NCI-H2196 (cell line): Measurements from ENCODE around the gene DMWD.

Source experiments
- DNase-seq: peaks from one replicate; lab custom pipeline; 2025; ENCODE audit not compliant: unreplicated experiment; lab: John Stamatoyannopoulos, UW

Gene DMWD

DNA sequence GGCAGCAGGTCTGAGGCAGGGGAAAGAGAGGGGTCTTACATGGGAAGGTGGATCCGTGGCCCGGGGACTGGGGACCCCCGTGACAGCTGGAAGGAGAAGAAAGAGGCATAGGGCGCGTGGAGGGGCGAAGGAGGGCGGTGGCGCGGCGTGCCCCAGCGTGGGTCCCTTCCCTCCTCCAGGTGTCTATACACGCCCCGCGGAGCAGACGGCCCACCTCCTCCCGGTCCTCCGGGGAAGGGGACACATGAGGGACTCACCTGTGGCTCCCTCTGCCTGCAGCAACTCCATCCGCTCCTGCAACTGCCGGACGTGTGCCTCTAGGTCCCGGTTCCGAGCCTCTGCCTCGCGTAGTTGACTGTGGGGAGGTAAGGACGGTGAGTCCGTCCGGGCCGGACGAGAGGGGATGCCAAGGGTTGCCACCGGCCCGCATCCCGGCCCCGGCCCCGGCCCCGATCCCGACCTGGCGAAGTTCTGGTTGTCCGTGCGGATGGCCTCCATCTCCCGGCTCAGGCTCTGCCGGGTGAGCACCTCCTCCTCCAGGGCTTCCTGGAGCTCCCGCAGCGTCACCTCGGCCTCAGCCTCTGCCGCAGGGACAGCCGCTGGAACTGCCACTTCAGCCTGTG lies 21.2 kb downstream of the DMWD start:
- no peak for DNase-seq

DNA sequence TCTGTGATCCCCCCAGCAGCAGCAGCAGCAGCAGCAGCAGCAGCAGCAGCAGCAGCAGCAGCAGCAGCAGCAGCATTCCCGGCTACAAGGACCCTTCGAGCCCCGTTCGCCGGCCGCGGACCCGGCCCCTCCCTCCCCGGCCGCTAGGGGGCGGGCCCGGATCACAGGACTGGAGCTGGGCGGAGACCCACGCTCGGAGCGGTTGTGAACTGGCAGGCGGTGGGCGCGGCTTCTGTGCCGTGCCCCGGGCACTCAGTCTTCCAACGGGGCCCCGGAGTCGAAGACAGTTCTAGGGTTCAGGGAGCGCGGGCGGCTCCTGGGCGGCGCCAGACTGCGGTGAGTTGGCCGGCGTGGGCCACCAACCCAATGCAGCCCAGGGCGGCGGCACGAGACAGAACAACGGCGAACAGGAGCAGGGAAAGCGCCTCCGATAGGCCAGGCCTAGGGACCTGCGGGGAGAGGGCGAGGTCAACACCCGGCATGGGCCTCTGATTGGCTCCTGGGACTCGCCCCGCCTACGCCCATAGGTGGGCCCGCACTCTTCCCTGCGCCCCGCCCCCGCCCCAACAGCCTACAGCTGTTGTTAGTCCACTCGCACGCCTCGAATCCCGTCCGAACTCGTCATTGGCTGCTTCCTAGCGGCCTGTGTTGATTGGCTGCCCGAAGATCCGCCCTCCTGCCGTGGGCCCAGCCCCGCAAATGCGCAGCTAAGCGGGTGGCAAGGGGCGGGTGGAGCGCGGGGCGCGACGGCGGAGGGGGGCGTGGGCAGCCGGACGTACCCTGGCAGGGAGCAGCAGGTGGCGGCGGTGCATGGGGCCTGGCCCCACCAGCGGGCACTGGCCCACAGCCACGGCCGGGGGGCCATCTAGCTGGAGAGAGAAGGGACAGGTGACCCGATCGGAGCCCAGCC lies 22.2 kb downstream of the DMWD start:
- peak; percentile 98 for DNase-seq

DNA sequence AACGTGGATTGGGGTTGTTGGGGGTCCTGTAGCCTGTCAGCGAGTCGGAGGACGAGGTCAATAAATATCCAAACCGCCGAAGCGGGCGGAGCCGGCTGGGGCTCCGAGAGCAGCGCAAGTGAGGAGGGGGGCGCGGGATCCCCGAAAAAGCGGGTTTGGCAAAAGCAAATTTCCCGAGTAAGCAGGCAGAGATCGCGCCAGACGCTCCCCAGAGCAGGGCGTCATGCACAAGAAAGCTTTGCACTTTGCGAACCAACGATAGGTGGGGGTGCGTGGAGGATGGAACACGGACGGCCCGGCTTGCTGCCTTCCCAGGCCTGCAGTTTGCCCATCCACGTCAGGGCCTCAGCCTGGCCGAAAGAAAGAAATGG lies 22.8 kb downstream of the DMWD start:
- peak; percentile 56 for DNase-seq

DNA sequence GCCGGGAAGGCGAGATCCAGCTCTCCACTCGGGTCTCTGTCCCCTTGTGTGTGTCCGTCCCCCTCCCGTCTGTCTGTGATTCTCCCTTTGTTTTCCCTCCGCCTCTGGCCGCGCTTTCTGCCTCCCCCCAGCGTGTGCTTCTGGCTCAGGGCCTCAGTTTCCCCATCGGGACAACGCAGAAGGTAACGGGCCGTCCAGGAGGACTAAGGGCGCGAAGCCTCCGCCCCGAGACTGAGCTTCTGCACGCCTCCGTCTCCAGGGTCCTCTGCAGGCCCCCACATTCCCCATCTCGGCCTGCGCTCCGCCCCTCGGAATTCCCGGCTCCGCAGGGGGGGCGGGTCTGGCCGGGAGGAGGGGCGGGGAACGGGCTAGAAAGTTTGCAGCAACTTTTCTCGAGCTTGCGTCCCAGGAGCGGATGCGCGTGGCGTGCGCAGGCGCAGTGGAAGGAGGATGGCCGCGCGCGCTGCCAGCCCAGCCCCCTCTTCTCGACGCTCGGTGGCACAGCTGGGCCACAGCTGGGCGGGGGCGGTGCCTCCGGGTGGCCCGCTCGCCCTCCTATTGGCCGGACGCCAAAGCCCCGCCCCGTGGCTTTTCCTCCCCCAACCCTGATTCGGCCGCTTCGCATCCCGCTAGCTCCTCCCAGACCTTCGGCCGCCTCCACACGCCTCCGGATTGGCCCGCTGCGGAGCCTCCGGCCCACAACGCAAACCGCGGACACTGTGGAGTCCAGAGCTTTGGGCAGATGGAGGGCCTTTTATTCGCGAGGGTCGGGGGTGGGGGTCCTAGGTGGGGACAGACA lies 23.5 kb downstream of the DMWD start, which contains the start of gene SIX5:
Gene SIX5, minus strand, starts transcription at position 269 of the 799 bp plus-strand sequence. CDS start 408 bp downstream, outside the sequence.
- DNase-seq, result peak; percentile 98

DNA sequence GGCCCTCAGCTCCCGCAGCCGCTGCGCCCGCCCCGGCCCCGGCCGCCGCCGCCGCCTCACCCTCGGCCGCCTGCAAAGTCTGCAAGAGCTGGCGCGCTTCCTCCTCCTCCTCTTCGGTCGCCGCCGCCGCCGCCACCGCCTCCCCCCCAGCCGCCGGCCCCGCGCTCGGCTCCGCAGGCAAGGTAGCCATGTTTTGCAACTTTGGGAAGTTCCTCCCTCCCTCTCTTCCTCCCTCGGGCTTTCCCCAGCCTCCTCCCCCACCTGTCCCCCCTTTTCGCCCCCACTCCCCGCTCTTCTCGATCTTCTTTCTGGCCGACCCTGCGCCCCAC lies 24.0 kb downstream of the DMWD start:
- peak; percentile 40 for DNase-seq

DNA sequence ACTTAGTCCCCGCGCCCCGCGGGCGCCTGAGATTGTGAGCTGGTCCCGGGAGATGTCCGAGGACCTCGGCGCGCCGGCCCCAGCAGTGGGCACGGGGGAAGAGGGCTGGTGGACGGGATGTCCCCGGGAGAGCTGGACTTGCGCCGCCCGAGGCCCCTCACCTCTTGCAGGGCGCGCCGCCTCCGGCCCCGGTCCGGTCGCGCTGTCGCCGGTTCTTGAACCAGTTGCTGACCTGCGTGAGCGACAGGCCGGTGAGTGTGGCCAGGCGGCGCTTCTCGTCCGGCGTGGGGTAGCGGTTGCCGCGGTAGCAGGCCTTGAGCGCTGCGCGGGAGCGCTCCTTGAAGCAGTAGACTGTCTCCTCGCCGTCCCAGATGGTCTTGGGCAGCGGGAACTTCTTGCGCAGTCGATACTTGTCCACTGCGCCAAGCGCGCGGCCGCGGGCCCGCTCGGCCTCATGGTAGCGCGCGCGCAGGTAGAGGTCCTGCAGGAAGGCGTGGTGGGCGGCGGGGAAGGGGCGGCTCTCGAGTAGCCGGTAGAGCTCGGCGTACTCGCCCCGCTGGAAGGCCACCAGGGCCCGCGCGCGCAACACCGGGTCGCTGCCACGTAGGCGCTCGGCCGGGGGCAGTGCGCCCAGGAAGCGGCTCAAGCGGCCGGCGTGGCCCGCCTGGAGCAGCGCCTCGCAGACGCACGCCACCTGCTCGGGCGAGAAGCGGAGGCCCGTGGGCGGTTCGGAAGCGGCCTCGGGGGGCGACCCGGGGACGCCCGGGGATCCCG lies 24.6 kb downstream of the DMWD start:
- peak; percentile 40 for DNase-seq

DNA sequence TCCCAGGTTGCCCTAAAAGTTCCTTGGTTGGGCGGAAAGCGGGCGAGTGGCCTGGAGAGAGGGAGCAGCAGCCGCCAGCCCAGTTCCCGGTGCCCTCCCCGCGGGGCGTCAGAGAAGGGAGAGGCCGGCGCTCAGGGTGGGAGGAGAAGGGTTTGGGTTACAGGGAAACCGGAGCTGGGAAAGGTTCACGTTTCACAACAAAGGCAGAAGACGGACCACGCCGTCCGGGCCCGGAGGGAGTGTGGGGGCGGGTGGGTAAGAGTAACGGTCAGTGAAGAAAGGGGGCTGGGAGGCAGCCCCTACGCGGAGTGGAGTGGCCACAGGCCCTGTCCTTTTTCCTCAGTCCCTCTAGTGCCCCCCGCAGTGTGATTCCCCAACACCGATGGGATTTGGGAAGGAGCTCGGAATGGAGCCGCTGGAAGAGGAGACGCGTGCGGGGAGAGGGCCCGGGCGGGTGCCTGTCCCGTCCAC lies 25.2 kb downstream of the DMWD start:
- no peak for DNase-seq

DNA sequence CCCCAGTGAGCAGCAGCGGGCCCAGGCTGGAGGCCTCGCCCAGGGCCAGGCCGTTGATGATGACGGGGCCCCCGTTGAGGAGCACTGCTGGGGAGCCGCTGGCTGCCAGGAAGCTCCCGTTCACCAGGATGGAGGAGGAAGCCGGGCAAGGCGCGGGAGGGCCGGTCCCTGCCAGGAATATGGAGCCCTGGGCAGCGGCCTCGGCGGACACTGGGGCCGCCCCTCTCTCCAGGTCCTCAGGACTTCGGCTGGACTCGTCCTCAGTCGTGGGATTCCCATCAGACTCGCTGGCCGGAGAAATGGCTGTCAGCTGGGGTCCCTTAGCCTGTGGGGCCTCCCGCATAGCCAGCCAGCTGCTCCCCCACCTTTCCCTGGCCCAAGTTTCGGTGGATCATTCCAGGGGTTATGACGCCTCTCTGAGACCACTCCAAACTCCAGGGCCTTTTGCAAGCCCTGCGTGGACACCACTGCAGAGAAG lies 25.7 kb downstream of the DMWD start:
- DNase-seq, result no peak

DNA sequence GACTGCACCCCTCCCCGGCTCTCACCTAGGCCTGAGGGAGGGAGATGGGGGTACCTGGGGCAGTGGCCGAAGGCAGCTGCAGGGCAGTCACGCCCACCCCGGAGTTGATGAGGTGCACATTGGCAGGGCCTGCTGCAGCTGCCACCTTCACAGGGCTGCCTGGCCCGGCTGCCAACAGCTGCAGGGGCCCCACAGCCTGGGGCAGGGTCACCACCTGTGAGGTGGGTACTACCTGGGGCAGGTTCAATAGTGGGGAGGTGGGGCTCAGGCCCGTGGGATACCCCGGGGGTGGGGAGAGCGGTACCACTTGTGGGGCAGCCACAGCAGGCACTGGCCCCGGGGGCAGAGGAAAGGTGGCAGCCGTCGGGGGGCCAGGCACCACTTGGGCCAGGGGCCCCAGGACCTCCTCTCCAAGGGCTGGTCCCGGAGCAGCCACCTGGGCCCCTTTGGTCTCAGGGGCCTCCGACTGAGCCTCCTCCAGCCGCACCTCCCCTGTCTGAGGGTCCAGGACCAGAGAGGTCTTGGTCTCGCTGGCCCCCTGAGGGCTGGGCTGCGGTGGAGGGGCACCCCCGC lies 26.3 kb downstream of the DMWD start:
- DNase-seq, result no peak

DNA sequence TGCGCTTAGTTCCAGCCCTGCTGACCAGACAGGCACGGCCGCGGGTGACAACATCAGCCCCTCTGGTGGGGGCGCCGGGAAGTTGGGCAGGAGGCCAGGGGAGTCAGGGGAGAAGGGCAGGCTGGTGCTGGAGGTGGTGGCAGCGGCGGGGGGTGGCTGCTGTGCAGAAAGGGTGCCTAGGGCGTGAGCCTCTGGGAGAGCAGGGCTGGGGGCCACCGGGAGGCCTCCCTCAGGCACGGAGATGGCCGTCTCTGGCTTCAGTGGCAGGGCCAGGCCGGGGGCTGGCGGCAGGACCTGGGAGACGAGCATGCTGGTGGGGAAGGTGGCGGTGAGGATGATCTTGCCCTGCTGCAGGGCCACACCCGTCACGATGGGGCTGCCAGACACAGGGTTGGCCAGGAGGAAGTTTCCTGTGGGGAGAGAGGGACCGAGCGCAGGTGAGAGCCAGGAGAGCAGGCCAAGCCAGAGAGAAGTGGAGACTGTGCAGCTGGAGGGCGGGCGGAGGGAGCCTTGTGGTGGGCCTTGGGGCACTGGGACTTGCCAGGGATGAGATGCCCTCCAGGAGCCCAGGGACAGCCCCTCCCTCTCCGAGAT lies 26.8 kb downstream of the DMWD start:
- DNase-seq, result no peak

DNA sequence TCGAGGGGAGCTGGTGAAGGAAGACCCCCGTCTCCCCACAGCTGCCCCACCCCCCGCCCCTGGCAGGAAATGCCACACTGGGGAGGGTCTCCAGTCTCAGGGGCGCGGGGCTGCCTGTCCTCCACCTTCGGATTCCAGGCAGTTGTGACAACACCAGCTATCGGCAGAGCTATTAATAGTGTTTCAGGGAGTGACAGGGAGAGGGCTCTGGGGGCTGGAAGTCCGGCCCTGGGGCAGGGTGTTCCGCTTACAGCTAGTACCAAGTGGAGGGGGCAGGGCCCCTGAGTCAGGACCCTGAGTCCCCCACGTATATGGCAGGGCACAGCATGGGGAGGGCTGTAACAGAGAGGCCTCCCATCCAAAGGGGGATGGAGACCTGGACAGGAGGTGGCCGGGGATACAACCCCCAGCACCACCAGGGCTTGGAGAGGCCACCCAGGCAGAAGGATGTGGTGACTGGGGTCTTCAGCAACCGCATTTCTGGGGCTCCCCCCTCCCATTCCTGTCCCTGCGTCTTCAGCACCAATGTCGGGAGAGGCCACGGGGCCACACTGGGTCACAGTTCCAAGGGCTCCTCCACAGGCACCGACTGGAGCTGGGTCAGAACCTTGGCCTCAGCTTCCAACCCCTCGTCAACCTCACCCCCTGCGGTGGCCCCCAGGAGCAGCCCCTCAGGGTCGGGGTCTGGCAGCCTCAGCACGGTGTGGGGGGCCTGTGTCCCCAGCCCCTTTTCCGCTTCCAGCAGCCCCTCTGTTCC lies 27.5 kb downstream of the DMWD start:
- DNase-seq, result no peak

DNA sequence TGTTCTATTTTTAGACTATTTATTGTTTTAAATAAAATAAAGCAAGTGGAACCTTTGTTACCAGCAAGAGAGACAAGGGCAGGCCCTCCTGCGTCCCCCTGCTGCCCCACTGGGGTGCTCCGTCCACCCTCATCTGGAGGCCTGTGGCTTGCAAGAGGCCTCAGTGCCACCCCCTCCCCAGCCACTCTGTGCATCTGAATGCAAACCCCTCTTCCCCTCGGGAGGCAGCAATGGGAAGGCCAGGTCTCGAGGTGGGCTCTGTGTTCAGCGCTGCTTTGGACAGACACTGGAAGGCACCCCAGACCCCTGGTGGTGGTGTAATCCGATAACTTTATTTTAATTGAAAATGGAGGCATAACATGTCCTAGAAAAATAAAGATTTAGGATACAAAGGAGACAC lies 28.2 kb downstream of the DMWD start:
- no peak for DNase-seq

DNA sequence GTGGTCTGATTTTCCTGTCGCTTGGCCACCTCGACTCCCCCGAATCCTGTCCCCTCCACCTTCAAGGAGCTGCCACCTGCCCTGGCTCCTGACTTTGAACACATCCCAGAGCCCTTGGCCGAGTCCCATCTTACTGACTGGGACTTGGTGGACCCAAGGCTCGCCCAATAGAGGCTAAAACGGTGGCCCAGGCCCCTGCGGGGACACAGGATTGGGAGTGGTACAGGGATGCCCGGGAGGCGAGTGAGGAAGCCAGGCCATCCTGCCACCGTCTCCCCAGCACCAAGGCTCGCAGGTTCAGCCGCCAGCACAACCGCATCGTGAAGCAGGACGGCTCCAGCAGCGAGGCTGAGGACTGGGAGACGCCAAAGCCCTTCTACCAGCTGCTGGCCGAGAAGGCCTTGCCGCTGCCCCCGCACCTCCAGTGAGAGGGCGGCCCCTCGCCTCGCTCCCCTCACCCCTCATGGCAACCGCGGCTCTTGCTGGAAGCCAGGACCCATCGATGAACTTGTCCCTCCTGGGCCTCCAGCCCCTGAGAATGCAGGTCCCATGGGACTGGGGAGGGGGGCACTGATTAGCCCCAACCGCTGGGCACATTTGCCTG lies 28.9 kb downstream of the DMWD start:
- DNase-seq, result no peak

DNA sequence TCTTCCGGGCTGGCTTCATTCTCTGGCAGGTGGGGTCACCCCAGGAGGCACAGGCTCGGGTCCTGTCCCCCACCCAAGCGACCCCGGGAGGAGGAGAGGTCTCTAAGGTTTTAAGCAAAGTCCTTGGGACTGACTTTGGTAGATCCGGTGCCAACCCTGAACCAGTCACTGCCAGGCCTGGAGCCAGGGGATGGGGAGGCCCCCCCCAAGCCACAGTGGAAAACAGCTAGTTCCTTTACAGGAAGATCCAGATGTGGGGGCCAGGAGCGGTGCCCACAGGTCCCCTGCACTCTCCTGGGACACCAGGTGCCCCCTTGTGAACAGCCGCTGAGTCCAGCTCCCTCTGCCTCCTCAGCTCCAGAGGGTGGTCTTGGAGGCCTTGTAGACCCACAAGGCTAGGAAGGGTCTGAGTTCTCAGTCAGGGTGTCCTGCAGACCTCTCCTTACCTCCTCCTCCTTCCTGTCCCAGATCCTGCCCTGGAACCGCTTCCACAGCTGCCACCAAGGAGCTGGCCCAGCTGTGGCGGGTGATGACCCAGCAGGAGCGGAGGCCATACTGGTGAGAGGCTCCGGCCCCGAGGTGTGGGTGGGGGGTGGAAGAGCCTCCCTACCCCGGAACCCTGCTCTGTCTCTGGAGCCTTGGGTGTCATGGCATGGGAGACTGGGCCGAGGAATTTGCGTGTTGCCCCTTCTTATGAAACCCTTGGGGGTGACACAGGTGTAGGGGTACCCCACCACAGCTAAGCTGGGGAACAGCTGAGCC lies 29.6 kb downstream of the DMWD start:
- no peak for DNase-seq

DNA sequence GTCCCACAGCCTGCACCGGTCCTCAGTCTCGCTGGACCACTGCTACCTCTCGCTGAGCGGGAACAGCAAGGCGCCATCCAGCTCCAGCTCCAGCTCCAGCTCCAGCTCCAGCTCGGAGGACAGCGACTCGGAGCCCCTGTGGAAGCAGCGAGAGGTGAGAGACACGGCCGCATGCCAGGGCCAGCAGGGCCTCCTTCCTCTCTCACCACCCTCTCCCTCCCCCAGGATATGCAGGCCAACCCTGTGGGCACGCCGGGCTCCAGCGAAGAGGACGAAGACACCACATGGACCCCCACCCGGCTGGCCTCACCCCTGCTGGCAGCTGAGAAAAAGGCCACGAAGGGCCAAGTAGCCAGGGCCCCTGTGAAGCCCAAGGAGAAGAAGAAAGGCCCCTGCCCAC lies 30.9 kb downstream of the DMWD start:
- no peak for DNase-seq

DNA sequence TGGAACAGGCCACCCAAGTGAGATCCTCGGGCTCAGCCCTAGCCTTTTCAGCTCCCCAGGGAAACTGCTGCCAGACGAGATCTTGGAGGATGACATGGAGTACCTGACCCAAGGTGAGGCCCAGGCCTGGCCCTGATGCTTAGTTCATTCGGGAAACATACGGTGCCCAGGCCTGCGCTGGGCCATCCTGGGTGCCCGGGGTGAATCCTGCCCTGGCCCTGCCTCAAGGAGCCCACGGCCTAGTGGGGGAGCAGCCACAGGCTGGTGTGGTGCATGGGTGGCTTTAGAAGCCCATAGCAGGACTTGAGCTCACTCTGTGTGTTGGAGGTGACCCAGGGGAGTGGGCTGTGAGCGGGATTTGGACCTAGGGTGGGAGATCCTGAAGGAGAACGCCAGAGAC lies 33.7 kb downstream of the DMWD start:
- no peak for DNase-seq

DNA sequence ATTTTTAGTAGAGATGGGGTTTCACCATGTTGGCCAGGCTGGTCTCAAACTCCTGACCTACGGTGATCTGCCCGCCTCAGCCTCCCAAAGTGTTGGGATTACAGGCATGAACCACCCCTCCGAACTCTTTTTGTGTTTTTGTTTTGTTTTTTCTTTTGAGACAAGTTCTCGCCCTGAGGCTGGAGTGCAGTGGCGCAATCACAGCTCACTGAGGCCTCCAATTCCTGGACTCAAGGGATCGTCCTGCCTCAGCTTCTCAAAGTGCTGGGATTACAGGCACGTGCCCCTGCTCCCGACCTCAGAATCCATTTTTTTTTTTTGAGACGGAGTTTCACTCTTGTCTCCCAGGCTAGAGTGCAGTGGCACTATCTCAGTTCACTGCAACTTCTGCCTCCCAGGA lies 35.0 kb downstream of the DMWD start:
- DNase-seq, result no peak

DNA sequence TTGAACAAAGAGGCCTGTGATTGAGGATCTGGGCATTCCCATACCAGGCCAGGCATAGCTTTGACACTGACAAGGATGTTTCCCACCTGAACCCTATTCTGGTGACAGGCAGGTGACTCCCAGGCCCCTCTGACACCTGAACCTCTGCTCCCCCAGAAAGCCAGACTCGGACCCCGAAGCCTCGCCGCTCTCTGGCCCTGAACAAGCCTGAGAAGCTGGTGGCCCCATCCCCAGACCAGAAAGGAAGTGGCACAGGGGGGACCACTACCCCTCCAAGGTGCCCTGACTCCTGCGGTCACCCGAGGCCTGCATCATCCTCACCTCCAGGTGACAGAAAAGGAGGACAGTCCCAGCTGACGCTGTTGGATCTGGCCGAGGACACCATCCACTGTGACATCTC lies 38.3 kb downstream of the DMWD start:
- no peak for DNase-seq
